UCSD-AML1 (cell line): Measurements from ENCODE around the gene IMPDH1.
"Not testable (repeated sequence)": the region's sequence is repeated elsewhere in the genome, so short reads cannot be mapped to it uniquely, and the experiment has no call there.

ENCODE experiments used
- DNase-seq: peaks from one replicate; lab custom pipeline; 2025; ENCODE audit not compliant: unreplicated experiment; lab: John Stamatoyannopoulos, UW

The IMPDH1 gene

DNA sequence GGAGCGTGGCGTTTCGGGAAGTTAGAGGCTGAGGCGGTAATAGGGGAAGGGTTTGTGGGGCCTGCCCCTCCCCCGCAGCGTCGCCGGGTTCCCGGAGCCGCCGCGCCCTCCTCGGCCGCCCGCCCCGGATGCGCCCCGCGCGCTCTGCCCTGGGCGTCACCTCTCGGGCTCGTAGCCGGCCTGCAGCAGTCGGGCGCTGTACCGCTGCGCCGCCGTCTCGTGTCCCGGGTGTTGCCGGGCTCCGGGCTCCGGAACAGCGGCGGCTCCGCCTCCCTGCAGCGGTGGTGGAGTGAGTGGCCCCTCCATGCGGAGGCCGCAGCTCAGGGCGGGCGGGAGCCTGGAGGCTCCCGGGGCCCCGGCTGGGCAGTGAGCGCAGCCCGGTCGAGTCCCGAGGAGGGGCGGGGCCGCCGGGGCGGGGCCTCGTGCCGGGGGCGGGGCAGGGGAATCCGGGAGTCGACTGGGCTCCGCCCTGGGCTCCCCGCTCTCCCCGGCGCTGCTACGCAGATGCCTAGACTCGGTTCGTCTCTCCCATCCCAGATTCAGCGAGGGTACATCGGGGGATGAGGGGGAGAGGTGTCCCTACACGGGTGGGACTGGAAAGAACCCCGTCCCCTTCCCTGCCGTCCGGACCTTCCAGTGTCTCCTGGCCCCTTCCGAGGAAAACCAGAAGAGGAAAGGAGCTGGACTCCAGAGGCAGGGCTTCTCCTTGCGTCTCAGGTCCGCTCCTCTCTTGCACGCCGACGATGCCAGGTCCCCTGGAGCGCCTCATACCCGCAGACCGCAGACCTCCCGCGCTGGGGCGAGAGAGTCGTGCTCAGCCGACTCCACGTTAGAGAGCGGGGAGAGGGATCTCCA lies at the start of gene IMPDH1:
Gene IMPDH1, minus strand, starts transcription at position 387 of the 855 bp plus-strand sequence. Its CDS starts 81 bp downstream, at position 306.
- peak; percentile 79 for DNase-seq

DNA sequence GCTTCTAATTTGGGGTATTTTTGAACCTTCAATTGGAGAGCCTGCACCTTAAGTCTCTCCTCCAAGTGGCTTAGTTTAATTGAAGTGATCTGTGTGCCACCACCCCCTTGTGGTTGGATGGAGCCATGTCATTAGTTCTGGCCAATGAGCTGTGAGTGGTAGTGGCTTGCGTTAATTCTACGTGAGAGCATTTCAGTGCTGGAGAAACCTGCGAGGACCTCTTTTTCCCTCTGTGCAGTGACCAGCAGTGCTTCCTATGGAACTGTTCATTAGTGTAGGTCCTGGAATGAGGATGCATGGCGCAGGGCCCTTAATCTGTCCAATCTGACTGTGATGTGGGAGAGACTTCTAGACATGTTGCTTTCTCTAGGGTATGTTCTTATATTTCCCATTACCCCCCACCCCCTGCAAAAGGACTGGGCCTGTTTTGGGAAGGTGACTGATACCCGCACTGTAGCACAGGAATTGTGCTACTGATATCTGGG lies 49.7 kb upstream of the IMPDH1 start:
- peak; percentile 27 for DNase-seq

DNA sequence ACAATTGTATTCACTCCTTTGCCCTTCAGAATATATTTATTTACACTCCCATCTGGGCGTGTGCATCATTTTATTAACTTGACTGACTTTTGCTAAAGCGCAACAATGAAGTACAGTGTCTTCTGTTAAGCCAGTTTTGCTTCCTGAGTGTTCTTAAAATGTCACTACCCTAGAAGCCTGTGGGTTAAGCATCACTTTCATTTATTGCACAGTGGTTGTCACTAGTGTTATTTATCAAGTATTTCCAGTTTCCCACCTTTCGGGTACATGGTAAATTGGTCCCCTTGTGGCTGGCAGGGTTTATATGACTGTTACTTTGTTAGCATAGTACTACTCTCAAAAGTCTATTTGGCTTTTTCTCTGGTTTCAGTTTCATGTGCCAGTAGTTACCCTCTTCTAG lies 49.2 kb upstream of the IMPDH1 start:
- DNase-seq: no peak

DNA sequence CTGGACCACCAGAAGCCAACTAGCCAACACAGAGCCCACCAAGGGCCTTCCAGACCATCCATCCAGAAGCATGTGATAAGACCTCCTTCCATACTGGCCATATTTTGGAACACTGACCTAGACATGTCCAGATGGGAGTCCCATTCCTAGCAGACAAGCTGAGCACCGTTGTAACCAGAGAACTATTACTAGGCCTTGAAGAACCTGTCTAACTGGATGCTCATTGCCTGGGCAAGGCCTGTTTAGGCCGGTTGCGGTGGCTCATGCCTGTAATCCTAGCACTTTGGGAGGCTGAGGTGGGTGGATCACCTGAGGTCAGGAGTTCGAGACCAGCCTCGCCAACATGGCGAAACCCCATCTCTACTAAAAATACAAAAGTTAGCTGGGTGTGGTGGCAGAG lies 47.6 kb upstream of the IMPDH1 start:
- not testable (repeated sequence) for DNase-seq

DNA sequence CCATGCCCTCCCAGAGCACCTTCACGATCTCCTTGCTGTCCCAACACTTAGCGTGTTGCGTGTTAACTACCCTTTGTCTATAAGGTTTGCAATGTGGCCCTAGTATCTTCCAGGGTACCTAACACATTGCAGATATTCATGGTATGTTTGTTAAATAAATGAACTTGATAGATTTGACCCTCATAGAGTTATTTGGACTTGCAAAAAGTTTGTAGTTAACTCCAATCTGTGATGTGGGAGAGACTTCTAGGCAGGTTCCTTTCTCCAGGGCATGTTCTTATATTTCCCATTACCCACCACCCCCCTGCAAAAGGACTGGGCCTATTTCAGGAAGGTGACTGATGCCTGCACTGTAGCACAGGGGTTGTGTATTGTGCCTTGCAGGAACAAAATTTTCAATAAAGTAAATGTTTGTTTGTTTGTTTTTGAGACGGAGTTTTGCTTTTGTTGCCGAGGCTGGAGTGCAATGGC lies 46.5 kb upstream of the IMPDH1 start:
- DNase-seq: no peak

DNA sequence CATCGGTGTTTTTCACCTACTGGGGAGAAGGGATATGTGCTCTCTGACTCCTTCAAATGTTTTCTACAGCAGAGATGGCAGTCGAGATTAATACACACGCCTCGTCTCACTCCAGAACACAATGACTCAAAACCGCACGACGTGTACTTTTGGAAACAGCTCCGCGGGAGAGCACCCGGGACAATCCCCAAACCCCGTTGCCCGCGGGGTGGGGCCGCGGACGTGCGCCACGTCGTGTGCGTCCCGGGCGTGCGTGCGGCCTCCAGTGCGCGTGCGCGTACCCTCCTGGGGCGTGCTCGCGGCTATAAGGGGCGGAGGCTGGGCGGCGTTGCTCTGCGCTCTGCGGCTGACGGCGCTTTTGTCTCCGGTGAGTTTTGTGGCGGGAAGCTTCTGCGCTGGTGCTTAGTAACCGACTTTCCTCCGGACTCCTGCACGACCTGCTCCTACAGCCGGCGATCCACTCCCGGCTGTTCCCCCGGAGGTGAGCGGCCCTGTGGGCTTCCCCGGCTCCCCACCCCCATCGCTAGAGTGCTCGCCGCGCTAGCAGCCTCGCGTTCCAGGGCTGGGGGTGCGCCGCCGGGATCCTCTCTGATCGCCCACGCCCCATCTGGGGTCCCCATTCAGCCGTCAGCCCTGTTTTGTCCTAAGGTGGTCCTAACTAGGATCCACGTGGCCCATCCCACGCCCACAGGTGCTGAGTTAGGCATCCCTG lies 45.9 kb upstream of the IMPDH1 start, which contains the start of gene HILPDA:
Gene HILPDA, plus strand, starts transcription at position 336 of the 712 bp plus-strand sequence. CDS start 1,391 bp downstream, outside the sequence.
- DNase-seq: peak; percentile 87

DNA sequence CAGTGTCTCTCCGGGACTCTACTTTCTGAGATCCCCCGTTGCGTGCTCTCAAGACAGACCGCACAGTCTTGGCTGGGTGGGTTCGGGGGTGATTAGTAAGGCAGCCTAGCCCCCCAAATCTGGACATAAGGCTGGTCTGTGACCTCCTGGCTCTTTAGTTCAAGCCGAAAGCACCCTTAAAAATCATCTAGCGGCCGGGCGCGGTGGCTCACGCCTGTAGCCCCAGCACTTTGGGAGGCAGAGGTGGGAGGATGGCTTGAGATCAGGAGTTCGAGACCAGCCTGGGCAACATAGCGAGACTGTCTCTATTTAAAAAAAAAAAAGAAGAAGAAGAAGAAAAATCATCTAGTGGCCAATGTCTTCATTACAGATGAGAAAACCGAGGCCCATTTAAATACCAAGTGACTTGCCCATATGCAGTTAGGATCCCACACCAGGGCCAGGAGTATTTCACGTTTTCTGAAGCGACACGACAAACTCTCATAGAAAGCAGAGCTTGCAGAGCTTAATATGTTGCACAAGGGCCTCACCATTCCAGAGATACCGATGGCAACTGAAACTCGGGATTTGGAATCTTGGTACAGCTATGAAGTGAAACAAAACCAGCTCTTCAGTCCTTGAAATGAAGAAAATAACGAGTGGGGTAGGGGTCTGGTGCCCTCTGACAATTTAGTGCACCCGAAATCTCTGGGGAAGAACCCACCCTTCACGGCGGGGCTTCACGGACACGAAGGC lies 45.2 kb upstream of the IMPDH1 start:
- no peak for DNase-seq

DNA sequence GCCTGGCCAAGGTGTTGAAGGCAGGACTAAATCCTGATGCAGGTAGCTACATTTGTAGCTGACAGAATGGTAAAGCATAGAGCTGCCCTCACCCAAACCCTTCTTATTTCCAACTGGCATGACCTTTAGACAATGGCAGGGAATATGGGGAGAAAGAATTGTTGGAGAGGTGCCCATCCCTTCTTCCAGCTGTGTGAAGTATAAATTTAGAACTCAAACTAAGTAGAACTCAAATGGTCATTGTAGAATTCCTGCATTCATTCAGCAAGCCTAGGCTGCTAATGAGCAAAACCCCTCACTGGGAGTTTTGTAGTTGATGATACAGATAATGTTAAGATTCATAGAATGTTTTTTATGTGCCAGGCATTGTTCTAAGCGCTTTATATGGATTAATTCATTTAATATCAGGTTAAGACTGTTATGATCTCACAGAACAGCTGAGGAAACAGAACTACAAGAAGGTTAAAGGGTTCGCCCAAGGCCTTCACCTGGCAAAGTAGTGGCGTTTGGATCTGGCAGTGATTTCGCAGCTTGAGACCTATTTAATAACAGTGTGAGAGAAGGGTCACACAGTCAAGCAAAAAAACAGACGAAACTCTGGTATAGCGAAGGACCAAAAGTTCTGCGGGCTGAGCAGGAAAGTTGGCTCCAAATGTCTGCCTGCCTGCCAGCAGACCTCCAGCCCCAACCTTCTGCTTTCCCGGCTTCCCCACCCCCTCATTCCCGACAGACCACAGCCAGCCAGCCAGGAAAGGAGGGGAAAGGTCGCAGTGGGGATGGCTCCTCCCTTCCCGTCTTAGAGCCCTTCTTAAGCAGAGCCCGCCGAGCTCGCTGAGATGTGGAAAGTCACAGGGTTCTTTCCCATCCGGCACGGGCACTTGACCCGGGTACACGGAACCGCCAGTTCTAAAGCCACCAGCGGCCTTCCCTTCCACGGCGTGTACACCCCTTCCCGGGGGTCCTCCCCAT lies 44.3 kb upstream of the IMPDH1 start:
- no peak for DNase-seq

DNA sequence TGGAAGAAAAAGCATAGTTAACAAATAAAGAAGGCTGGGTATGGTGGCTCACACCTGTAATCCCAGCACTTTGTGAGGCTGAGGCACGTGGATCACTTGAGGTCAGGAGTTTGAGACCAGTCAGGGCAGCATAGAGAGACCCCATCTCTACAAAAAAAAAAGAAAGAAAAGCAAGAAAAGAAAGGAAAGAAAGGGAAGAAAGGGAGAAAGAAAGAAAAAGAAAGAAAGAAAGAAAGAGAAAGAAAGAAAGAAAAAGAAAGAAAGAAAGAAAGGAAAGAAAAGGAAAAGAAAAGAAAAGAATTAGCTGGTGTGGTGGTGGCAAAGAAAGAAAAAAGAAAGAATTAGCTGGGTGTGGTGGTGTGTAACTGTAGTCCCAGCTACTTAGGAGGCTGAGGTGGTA lies 42.8 kb upstream of the IMPDH1 start:
- no peak for DNase-seq

DNA sequence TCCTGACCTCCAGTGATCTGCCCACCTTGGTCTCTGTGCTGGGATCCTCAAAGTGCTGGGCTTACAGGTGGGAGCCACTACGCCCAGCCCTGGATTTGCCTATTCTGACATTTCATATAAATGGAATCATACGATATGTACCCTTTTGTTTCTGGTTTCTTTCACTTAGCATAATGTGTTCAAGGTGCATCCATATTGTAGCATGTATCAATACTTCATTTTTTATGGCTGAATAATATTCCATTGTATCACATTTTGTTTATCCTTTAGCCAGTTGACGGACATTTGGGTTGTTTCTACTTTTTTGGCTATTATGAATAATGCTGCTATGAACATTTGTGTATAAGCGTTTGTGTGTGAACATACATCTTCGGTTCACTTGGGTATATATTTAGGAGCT lies 41.1 kb upstream of the IMPDH1 start:
- DNase-seq: no peak

DNA sequence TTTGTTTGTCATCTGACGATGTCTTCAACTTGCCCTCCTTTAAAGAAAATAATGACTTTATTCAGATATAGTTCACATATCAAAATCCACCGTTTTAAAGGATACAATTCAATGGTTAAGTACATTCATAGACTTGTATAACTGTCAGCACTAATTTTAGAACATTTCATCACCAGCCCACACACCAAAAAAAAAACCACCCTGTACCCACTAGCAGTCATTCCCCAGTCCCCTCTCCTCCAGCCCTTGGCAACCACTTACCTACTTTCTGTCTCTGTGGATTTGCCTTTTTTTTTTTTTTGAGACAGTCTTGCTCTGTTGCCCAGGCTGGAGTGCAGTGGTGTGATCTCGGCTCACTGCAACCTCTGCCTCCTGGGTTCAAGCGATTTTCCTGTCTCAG lies 40.6 kb upstream of the IMPDH1 start:
- DNase-seq: no peak

DNA sequence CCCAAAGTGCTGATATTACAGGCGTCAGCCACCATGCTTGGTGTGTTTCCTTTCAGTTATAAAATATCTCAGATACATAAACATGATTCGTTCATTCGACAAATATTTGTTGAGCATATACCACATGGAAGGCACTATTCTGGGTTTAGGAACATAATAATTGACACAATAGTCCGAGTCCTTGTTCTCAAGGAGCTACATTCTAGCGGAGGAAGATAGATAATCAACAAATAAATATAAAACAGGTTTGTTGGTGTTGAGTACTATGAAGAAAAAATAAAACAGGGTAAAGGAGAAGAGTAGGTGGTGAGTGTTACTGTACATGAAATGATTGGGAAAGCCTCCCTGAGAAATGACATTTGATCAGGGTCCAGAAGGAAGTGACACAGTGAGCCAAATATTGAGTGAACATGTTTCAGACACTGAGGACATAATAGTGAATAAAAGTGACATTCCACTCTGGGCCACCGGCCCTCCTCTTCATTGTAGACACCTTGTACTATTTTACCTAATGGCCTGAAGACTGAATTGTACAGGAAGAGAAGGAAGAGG lies 39.0 kb upstream of the IMPDH1 start:
- DNase-seq: no peak

DNA sequence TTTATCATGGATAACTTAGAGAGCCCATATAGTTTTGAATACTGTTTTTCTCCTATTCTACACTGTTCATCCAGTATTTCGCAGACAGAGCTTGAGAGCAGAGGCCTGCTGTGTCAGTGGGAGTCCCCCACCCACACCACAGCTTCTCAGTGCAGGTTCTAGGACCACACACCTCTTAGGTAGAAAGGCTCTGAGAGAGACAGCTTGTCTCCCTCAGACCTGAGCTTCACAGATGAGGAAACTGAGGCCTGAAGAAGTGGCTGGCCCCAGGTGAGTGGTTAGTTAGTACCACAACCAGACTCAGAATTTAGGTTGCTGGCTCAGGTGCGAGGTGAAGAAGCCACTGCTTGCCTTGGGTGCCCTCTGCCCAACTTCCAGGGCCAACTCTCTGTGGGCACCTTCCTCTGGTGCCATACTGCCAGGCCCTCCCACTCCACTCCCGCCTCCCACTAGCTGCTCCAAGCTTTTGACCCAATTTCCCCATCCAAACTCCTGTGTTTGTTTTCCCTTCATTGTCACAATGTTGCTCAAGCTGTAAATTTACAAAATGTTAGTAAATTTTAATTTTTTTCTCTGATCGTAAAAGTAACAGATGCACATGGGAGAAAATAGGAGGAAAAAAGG lies 38.3 kb upstream of the IMPDH1 start:
- no peak for DNase-seq

DNA sequence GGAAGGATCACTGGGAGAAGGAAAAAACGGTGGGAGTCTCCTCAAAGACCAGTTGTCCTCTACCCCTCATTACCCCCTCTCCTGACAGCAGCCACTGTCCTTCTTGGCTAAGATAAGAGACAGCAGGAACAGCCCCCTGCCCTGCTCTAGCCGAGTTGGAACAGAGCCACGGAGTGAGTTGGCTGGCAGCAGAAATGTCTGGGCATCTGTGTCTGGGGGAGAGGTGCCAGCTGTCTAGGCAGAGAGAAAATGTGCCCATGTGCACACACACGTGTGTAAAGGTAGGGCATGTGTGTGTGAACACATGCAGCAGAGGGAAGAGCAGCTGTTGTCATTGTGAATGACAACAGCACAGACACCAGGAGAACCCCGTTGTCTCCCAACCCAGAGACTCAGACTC lies 36.5 kb upstream of the IMPDH1 start:
- DNase-seq: no peak

DNA sequence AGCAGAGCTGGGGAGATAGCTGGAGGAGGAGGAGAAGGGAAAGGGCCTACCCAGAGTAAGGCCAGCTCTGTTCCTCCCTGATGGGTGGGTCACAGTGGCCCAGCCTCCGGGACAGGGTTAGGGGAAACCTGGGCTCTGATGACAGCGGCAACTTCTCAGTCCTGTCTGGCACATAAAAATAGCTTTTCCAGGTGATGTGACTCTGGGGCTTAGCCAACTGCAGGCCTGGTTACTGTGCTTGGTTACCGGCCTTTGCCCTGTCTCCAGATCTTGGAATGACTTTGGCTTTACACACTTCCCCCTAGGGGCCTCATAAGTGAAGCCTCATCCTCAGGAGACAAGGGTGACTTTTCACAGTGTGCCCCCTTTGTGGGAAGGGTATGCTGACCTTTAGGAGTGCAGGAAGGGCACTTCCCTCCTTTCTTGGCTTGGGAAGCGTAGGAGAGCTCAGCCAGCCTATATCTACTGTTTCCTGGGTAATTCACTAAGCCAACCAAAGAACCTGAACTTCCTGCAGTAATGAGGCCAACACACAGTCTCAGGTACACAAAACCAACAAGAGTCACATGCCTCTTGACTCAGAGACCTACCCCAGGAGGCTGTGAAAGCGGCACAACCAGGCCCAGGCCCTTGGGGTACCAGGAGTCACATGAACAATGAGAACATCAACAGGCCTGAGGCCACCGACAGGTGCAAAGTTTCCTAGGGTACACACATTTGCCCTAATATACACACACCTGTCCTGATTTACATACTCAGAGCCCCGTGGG lies 34.2 kb upstream of the IMPDH1 start:
- no peak for DNase-seq

DNA sequence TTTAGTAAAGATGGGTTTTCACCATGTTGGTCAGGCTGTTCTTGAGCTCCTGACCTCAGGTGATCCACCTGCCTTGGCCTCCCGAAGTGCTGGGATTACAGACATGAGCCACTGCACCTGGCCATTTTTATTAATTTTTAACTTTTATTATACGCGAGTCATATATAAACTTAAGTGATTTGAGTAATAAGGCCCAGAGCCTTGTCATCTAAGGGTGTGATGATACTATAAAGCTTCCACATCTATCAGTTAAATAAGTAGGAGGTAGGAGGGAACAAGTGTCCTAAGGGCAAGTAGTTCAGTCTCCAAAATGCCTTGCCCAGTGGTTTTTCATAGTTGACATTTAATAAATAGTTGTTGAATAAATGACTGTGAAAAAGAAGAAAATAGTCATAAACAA lies 32.6 kb upstream of the IMPDH1 start:
- no peak for DNase-seq

DNA sequence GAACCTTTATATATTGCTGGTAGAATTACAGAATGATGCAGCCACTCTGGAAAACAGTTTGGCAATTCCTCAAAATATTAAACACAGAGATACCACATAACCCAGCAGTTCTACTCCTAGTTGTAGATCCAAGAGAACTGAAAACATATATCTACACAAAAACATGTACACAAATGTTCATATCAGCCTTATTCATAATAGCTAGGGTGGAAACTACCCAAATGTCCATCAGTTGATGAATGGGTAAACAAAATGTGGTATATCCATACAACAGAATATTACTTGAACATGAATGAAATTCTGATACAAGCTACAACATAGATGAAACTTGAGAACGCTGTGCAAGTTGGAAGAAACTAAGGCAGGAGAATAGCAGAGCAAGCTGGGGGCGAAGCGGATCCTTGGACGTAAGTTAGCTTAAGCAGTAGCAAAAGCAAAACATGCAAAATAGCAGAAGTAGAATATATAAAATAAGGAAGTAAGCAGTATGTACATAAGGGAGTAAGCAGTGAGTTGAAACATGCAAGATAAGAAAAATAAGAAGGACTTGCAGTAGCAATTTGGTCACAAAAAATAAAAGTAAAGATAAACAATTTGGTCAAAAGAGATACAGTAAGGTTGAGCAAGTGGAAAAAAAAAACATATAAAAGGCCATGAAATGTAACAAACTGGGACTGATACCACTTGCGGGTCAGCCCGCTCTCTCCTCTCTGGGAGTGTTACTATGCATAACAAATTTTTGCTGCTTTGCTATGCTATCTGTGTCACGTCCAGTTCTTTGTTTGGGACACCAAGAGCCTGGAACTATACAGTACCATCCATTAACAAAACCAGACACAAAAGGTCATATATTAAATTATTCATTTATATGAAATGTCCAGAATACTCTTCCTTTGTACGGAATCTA lies 27.9 kb upstream of the IMPDH1 start:
- DNase-seq: no peak

DNA sequence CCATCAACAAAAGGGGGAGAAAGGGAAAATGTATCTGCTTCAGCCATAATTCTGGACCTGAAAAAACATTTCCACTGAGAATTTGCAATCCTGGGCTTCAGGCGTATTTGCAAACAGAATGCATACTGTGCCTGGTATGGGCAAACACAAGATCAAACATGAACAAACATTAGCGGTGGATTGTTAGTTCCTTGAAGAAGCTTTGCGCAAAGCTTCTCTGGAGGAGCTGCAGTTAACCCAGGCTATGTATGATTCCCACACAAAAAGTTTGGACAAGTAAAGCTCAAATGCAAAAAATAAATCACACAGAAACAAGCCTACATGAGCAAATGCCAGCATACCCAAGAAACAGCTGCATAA lies 25.5 kb upstream of the IMPDH1 start:
- no peak for DNase-seq
